HepG2 (cell line): ENCODE measurements around the gene KAT2A. TPM values are rescaled to one million over a fixed set of nuclear protein-coding genes. Genes with fewer than 3 reads are reported as not detected.

ENCODE experiments used
- AHDC1 ChIP-seq: sonication (generic); formaldehyde crosslinking; IDR thresholded peaks from 2 replicates; pipeline ENCODE4 v1.5.1; 2020; ENCODE audit warnings: mild to moderate bottlenecking, missing genetic modification reagents, borderline replicate concordance
- ELF4 ChIP-seq: sonication (generic); formaldehyde crosslinking; IDR thresholded peaks from 2 replicates; pipeline ENCODE4 v1.5.0; 2020; ENCODE audit warnings: missing genetic modification reagents, mild to moderate bottlenecking, moderate library complexity, borderline replicate concordance
- FOSL1 ChIP-seq: sonication (generic); formaldehyde crosslinking; IDR thresholded peaks from 2 replicates; pipeline ENCODE4 v1.9.0; 2021; ENCODE audit warnings: missing genetic modification reagents, borderline replicate concordance
- FOSL2 ChIP-seq: sonication (generic); formaldehyde crosslinking; IDR thresholded peaks from 2 replicates; pipeline ENCODE4 v1.4.0; 2020; ENCODE audit warnings: missing genetic modification reagents
- FOXA1 ChIP-seq, 2 experiments: fragments of 450-650 bp in 1 of 2; sonication (generic) in 1 of 2; formaldehyde crosslinking in 1 of 2; IDR thresholded peaks; 2 replicates each; pipeline versions ENCODE4 v1.4.0 to v1.6.1; 2016 to 2020; ENCODE audit warnings: missing genetic modification reagents in 1 of 2
- HOXD1 ChIP-seq: sonication (generic); formaldehyde crosslinking; IDR thresholded peaks from 2 replicates; pipeline ENCODE4 v1.5.0; 2020; ENCODE audit warnings: missing genetic modification reagents
- LCORL ChIP-seq, 2 experiments: fragments of 450-650 bp in 1 of 2; sonication (generic) in 1 of 2; formaldehyde crosslinking in 1 of 2; IDR thresholded peaks; 2 replicates each; pipeline versions ENCODE4 v1.5.0 to v1.6.1; 2017 to 2020; ENCODE audit warnings: antibody characterized with exemption in 1 of 2, missing genetic modification reagents in 1 of 2
- NFE2L1 ChIP-seq: sonication (generic); formaldehyde crosslinking; IDR thresholded peaks from 2 replicates; pipeline ENCODE4 v1.4.0; 2020; ENCODE audit warnings: missing genetic modification reagents, mild to moderate bottlenecking, borderline replicate concordance
- NFYB ChIP-seq: sonication (generic); formaldehyde crosslinking; IDR thresholded peaks from 2 replicates; pipeline ENCODE4 v1.4.0; 2020; ENCODE audit warnings: missing genetic modification reagents
- NRL ChIP-seq: sonication (generic); formaldehyde crosslinking; IDR thresholded peaks from 2 replicates; pipeline ENCODE4 v1.5.0; 2020; ENCODE audit warnings: missing genetic modification reagents, mild to moderate bottlenecking, moderate library complexity, borderline replicate concordance
- ZNF205 ChIP-seq: IDR thresholded peaks from 2 replicates; pipeline ENCODE4 v1.6.1; 2018; ENCODE audit warnings: missing biosample characterization, missing genetic modification reagents
- ZNF335 ChIP-seq: sonication (generic); formaldehyde crosslinking; IDR thresholded peaks from 2 replicates; pipeline ENCODE4 v1.4.0; 2020; ENCODE audit warnings: missing genetic modification reagents
- ZNF34 ChIP-seq: sonication (generic); formaldehyde crosslinking; IDR thresholded peaks from 2 replicates; pipeline ENCODE4 v1.4.0; 2020; ENCODE audit warnings: mild to moderate bottlenecking, missing genetic modification reagents, borderline replicate concordance
- ZNF414 ChIP-seq: sonication (generic); formaldehyde crosslinking; IDR thresholded peaks from 2 replicates; pipeline ENCODE4 v1.5.0; 2020; ENCODE audit warnings: missing genetic modification reagents
- ZNF44 ChIP-seq: sonication (generic); formaldehyde crosslinking; IDR thresholded peaks from 2 replicates; pipeline ENCODE4 v1.5.1; 2020; ENCODE audit warnings: mild to moderate bottlenecking, missing genetic modification reagents
- ZNF629 ChIP-seq: sonication (generic); formaldehyde crosslinking; conservative IDR thresholded peaks from 2 replicates; pipeline ENCODE4 v1.5.0; 2020; ENCODE audit warnings: missing genetic modification reagents
- ZNF766 ChIP-seq: sonication (generic); formaldehyde crosslinking; IDR thresholded peaks from 2 replicates; pipeline ENCODE4 v1.5.0; 2020; ENCODE audit warnings: missing genetic modification reagents, borderline replicate concordance
- polyA plus RNA-seq, 8 experiments: library from polyadenylated mRNA; depleted of rRNA in 3 of 8; stranded (reverse) in 7 of 8; unstranded in 1 of 8; fragments of >200 nt; fragmentation: Illumina TruSeq in 4 of 8; extraction: Trizol in 4 of 8; gene quantifications; 2 replicates each; pipeline versions ENCODE4 v1.2.1 to v1.2.3, GENCODE V29; 2011 to 2016; ENCODE audit warnings: low read depth in 4 of 8, missing spikeins in 1 of 8, mixed read lengths in 1 of 8; ENCODE audit not compliant: insufficient read depth in 1 of 8
- total RNA-seq, 5 experiments: library from RNA; depleted of rRNA; stranded (reverse); fragments of >200 nt; fragmentation: Illumina TruSeq; extraction: Trizol; gene quantifications; 2 replicates each; pipeline ENCODE4 v1.2.3, GENCODE V29; 2016; ENCODE audit warnings: low read depth in 1 of 5
- TF ChIP-seq, protein P1 (sequence below): IDR thresholded peaks from 2 replicates; pipeline ENCODE4 v1.6.1; 2016; ENCODE audit warnings: mild to moderate bottlenecking, missing biosample characterization, missing genetic modification reagents
- TF ChIP-seq, protein P2 (sequence below): sonication (generic); formaldehyde crosslinking; IDR thresholded peaks from 2 replicates; pipeline ENCODE4 v1.4.0; 2020; ENCODE audit warnings: mild to moderate bottlenecking, low read depth, missing genetic modification reagents
- TF ChIP-seq, protein P3 (sequence below): sonication (generic); formaldehyde crosslinking; IDR thresholded peaks from 2 replicates; pipeline ENCODE4 v1.4.0; 2020; ENCODE audit warnings: missing genetic modification reagents

KAT2A gene
- total and polyA plus RNA-seq, 2 of the 13 experiments (the other 11 are each of a cell fraction or from before 2014, with no cell fraction given), result 29.1 to 90.4 TPM

- TF ChIP-seq AHDC1 (CRISPR knock-in tag), result no peak
- TF ChIP-seq ZNF414 (CRISPR knock-in tag), result no peak
- TF ChIP-seq FOSL1 (CRISPR knock-in tag), result no peak
- no peak for TF ChIP-seq ZNF335 (CRISPR knock-in tag)
- no peak for TF ChIP-seq ZNF766 (CRISPR knock-in tag)
- TF ChIP-seq ELF4 (CRISPR knock-in tag), result no peak
- TF ChIP-seq, protein P1, sequence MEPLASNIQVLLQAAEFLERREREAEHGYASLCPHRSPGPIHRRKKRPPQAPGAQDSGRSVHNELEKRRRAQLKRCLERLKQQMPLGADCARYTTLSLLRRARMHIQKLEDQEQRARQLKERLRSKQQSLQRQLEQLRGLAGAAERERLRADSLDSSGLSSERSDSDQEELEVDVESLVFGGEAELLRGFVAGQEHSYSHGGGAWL, result no peak
- TF ChIP-seq FOXA1 (IDR thresholded peaks at IDR 0.05), result no peak
- no peak for TF ChIP-seq FOXA1 (CRISPR knock-in tag; IDR thresholded peaks at IDR 0.05)
- TF ChIP-seq, protein P2, sequence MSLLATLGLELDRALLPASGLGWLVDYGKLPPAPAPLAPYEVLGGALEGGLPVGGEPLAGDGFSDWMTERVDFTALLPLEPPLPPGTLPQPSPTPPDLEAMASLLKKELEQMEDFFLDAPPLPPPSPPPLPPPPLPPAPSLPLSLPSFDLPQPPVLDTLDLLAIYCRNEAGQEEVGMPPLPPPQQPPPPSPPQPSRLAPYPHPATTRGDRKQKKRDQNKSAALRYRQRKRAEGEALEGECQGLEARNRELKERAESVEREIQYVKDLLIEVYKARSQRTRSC (CRISPR knock-in tag), result no peak
- TF ChIP-seq NFYB (CRISPR knock-in tag), result no peak
- TF ChIP-seq ZNF629 (CRISPR knock-in tag), result peak; percentile 56; the same call in 1 of the 2 replicates
- TF ChIP-seq LCORL (IDR thresholded peaks at IDR 0.05), result no peak
- no peak for TF ChIP-seq LCORL (CRISPR knock-in tag; IDR thresholded peaks at IDR 0.05)
- no peak for TF ChIP-seq FOSL2 (CRISPR knock-in tag)
- no peak for TF ChIP-seq NRL (CRISPR knock-in tag)
- TF ChIP-seq ZNF205 (CRISPR knock-in tag), result 0 out of 2 replicates have a peak, but pooled peaks have one; percentile 73
- no peak for TF ChIP-seq NFE2L1
- TF ChIP-seq ZNF44 (CRISPR knock-in tag), result 0 out of 2 replicates have a peak, but pooled peaks have one; percentile 45
- TF ChIP-seq ZNF34 (CRISPR knock-in tag), result no peak
- TF ChIP-seq, protein P3, sequence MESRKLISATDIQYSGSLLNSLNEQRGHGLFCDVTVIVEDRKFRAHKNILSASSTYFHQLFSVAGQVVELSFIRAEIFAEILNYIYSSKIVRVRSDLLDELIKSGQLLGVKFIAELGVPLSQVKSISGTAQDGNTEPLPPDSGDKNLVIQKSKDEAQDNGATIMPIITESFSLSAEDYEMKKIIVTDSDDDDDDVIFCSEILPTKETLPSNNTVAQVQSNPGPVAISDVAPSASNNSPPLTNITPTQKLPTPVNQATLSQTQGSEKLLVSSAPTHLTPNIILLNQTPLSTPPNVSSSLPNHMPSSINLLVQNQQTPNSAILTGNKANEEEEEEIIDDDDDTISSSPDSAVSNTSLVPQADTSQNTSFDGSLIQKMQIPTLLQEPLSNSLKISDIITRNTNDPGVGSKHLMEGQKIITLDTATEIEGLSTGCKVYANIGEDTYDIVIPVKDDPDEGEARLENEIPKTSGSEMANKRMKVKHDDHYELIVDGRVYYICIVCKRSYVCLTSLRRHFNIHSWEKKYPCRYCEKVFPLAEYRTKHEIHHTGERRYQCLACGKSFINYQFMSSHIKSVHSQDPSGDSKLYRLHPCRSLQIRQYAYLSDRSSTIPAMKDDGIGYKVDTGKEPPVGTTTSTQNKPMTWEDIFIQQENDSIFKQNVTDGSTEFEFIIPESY (CRISPR knock-in tag), result no peak
- no peak for TF ChIP-seq HOXD1 (CRISPR knock-in tag)
These were observed 33.0 kb upstream of the KAT2A start (continued) for GRCh38 chr17:42153919-42154742.
